Glutamatergic neuron (in vitro differentiated cells): ENCODE results near the gene LMOD1. TPM values are rescaled to one million over a fixed set of nuclear protein-coding genes. Genes with fewer than 3 reads are reported as not detected.
A peak's percentile ranks its signal among the peaks of the same experiment; 100 is the strongest.

Experiments used
- DNase-seq: peaks from one replicate; pipeline ENCODE4 v3.0.0; 2022
- H3K27ac Mint-ChIP-seq: one replicate; pipeline ENCODE4 v1.8.0; 2020; ENCODE audit warnings: mild to moderate bottlenecking, mixed read lengths, inconsistent platforms; ENCODE audit not compliant: unreplicated experiment
- H3K27me3 Mint-ChIP-seq: one replicate; pipeline ENCODE4 v1.8.0; 2020; ENCODE audit warnings: mild to moderate bottlenecking, moderate library complexity, mixed read lengths, inconsistent platforms; ENCODE audit not compliant: unreplicated experiment
- H3K36me3 Mint-ChIP-seq: one replicate; pipeline ENCODE4 v1.8.0; 2020; ENCODE audit warnings: mild to moderate bottlenecking, mixed read lengths, inconsistent platforms; ENCODE audit not compliant: unreplicated experiment
- H3K4me1 Mint-ChIP-seq: one replicate; pipeline ENCODE4 v1.8.0; 2020; ENCODE audit warnings: mild to moderate bottlenecking, low read depth, mixed read lengths, inconsistent platforms; ENCODE audit not compliant: unreplicated experiment
- H3K4me3 Mint-ChIP-seq: one replicate; pipeline ENCODE4 v1.8.0; 2020; ENCODE audit warnings: mild to moderate bottlenecking, mixed read lengths, inconsistent platforms; ENCODE audit not compliant: unreplicated experiment
- H3K9me3 Mint-ChIP-seq: one replicate; pipeline ENCODE4 v1.8.0; 2020; ENCODE audit warnings: mild to moderate bottlenecking, moderate library complexity, mixed read lengths, inconsistent platforms; ENCODE audit not compliant: unreplicated experiment
- total RNA-seq: library from RNA; stranded (reverse); fragmentation: NEBNext Ultra II Directional; extraction: Animal tissue kit (Norgen Biotek cat#: 25700); gene quantifications from one replicate; pipeline ENCODE4 v1.2.1, GENCODE V29; 2021; ENCODE audit not compliant: unreplicated experiment
- TF ChIP-seq, protein P1 (sequence below): fragments of 200-600 bp; sonication (generic); IDR thresholded peaks from one replicate; pipeline ENCODE4 v1.5.0; 2021; ENCODE audit not compliant: partially characterized antibody, unreplicated experiment

LMOD1 gene
- total RNA-seq, 1 donor from 2014 or later = 0.20 TPM

DNA sequence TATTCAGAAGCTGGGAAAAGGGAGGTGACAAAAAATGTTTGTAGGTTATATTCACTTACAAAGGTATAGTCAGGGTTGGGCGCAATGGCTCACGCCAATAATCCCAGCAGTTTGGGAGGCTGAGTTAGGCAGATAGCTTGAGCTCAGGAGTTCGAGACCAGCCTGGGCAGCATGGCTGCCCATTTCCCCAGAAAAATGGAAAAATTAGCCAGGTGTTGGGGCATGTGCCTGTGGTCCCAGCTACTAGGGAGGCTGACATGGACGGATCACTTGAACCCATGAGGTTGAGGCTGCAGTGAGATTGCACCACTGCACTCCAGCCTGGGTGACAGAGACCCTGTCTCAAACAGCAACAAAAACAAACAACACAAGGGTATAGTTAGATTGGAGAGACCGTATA, 12.0 kb upstream of the LMOD1 start:
- Mint-ChIP-seq H3K27me3 (no peaks in the 10 kb centered on the region), H3K9me3 (peaks cover 8% of the 10 kb centered on the region), H3K36me3 (no peaks in the 10 kb centered on the region), H3K27ac (no peak overlapping the region), H3K4me3 (no peak overlapping the region), H3K4me1 (peaks cover 5% of the 10 kb centered on the region)
- TF ChIP-seq, protein P1, sequence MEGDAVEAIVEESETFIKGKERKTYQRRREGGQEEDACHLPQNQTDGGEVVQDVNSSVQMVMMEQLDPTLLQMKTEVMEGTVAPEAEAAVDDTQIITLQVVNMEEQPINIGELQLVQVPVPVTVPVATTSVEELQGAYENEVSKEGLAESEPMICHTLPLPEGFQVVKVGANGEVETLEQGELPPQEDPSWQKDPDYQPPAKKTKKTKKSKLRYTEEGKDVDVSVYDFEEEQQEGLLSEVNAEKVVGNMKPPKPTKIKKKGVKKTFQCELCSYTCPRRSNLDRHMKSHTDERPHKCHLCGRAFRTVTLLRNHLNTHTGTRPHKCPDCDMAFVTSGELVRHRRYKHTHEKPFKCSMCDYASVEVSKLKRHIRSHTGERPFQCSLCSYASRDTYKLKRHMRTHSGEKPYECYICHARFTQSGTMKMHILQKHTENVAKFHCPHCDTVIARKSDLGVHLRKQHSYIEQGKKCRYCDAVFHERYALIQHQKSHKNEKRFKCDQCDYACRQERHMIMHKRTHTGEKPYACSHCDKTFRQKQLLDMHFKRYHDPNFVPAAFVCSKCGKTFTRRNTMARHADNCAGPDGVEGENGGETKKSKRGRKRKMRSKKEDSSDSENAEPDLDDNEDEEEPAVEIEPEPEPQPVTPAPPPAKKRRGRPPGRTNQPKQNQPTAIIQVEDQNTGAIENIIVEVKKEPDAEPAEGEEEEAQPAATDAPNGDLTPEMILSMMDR = no peak
- no peak for DNase-seq

DNA sequence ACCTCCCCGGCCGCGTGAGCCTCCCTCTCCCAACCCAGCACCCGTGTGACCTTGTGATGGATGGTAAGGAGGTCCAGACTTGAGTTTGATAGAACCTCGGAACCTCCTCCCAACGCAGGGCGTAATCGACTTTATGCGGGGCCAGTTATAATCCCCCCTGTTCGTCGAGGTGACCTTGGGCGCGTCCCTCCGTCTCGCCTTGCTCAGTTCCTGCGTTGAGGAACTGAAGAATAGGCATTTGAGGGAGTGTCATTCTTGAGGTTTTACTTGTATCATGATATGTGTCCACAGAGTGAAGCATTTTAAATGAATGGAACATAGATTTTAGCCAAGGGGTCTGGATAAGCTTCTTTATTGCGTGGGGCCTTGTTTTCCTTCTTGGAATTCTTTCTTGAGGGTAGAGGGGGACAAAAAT, 9.4 kb upstream of the LMOD1 start:
- Mint-ChIP-seq H3K4me1 (peaks cover 5% of the 10 kb centered on the region), H3K27me3 (no peaks in the 10 kb centered on the region), H3K4me3 (peak overlapping the region; percentile 99), H3K36me3 (no peaks in the 10 kb centered on the region), H3K27ac (peak overlapping the region; percentile 97), H3K9me3 (peaks cover 8% of the 10 kb centered on the region)
- TF ChIP-seq, protein P1 = no peak
- no peak for DNase-seq

DNA sequence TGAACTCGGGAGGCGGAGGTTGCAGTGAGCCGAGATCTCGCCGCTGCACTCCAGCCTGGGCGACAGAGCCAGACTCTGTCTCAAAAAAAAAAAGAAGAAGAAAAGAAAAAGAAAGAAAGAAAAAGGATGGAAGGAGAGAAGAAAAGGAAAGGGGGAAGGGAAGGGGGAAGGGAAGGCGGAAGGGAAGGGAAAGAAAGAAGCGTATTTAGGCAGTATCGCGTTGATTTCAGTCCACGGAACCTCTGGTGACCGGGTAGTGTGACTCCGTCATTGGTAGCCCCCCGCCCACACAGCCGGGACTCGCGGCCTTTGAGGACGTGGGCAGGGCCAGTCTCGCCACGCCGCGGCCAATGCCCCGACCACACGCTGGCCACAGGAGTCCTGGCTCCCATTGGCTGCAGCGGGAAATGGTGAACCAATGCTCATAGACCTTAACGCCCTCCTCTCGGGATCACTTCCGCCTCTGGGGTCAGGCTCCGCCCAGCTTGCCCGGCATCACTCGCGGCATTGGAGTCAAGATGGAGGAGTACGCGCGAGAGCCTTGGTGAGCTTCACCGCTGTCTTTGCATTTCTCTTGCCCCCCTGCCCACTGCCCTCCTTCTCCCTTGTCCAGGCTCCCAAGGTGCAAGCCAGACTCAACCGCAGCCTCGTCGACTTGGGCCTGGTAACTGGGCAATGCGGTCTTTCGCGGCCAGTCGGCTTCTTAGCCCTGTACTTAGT, 8.8 kb upstream of the LMOD1 start, which contains the start of gene TIMM17A:
Gene TIMM17A (plus strand): TSS at position 495 of the 720 bp plus-strand sequence. CDS start 24 bp downstream, at position 519.
- TF ChIP-seq, protein P1 = no peak
- no peaks in the 10 kb centered on the region for H3K27me3 Mint-ChIP-seq
- peak; percentile 95 for DNase-seq
- peak within 1 kb of the TSS; percentile 99 for H3K4me3 Mint-ChIP-seq
- H3K9me3 Mint-ChIP-seq = peaks cover 8% of the 10 kb centered on the region
- H3K36me3 Mint-ChIP-seq = no peaks in the 10 kb centered on the region
- H3K27ac Mint-ChIP-seq = peak within 1 kb of the TSS; percentile 97
- H3K4me1 Mint-ChIP-seq = peaks cover 9% of the 10 kb centered on the region

DNA sequence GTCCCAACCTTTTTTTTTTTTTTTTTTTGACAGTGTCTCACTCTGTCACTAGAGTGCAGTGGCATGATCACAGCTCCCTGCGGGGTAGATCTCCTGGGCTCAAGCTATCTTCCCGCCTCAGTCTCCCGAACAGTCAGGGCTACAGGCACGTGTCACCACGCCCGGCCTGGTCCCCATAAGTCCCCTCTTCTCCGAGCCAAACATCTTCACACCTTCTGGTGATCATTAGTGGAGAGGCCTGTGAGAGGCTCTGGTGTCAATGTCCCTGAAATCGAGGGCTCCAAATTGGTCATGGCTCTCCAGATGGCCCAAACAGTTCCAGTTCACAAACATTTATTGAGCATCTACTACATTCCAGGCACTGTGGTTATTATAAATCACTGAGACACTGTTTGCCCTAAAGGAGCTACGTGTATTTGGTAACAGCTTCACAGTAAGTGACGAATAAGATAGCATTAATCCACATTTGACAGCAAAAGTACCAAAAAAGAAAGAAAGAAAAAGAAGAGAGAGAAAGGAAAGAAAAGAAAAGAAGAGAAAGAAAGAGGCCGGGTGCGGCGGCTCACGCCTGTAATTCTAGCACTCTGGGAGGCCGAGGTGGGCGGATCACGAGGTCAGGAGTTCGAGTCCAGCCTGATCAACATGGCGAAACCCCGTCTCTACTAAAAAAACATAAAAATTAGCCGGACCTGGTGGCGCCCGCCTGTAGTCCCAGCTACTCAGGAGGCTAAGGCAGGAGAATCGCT, 8.1 kb upstream of the LMOD1 start:
- TF ChIP-seq, protein P1 = no peak
- H3K27ac Mint-ChIP-seq = peak overlapping the region; percentile 97
- peak overlapping the region; percentile 99 for H3K4me3 Mint-ChIP-seq
- peaks cover 2% of the 10 kb centered on the region for H3K27me3 Mint-ChIP-seq
- DNase-seq = no peak
- H3K36me3 Mint-ChIP-seq = no peaks in the 10 kb centered on the region
- H3K9me3 Mint-ChIP-seq = peaks cover 8% of the 10 kb centered on the region
- H3K4me1 Mint-ChIP-seq = peaks cover 16% of the 10 kb centered on the region

DNA sequence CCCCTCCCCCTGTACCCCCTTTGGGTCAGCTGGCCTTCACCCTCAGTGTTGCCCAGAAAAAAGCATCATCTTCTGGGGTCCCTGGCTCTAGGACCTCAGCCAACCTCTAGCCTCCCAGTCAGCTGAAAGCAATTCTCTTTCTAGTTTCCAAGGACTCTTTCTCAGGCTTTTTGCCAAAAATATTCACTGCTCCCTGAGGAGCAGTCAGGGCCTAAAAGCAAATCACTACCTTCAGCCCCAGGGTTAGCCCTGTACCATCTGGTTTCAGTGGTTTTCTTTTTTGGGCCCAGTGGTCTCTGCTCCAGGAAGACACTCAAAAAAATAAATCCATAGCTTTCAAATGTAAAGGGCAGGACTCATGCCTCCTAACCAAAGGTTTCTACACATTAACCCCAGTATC, 3.1 kb upstream of the LMOD1 start:
- Mint-ChIP-seq H3K27ac (peak overlapping the region; percentile 35), H3K27me3 (peaks cover 9% of the 10 kb centered on the region), H3K36me3 (no peaks in the 10 kb centered on the region), H3K4me3 (no peak overlapping the region), H3K4me1 (peaks cover 40% of the 10 kb centered on the region), H3K9me3 (peaks cover 10% of the 10 kb centered on the region)
- DNase-seq = no peak
- TF ChIP-seq, protein P1 = no peak
